ENCODE measurements around the gene EBP.
A peak's percentile ranks its signal among the peaks of the same experiment; 100 is the strongest.

The EBP gene

DNA sequence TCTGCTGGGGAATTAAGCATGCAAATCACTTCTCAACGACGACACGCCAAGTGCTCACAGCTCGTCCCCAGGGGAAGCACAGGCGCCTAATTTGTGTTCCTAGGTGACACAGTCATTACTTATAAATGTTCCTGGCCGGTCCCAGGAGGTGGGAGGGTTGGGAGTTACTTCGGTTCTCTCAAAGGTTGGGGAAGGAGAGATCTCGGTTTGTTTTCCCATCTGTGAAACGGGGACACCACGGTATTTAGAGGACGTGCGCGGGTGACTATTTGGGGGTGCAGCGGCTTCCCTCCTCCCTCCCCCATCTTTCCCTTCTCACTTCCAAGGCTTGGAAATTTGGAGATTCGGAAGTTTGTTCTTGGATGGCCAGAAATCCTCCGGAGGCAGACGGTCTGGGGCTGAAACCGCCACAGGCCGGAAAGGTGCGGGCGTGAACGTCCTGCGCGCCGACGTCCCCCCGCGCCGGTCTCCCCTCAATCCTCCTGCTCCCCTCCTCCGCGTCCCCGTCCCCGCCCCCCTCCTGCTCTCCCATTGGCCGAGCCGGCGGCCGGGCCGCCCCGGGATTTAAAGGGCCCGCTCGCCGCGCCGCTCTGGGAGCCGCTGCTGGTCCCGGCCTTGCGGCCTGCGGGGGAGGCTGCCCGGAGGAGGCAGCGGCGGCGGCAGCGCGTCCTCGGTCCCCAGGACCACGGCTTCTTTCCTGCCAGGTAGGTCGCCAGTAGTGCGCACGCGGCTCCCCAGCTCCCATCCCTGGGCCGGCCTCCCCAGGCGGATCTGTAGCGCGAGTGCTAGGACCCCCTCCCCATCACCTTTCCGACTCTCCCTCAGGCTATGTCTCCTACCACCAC lies 13.0 kb upstream of the EBP start, which contains the start of gene PORCN:
Gene PORCN, plus strand, starts transcription at position 593 of the 845 bp plus-strand sequence. CDS start 829 bp downstream, outside the sequence.
- no peak for TF ChIP-seq CTCF (IDR thresholded peaks at IDR 0.05; ENCODE audit: insufficient read depth, low read length, missing control alignments)
- ChIA-PET CTCF (no interaction called here), POLR2A (interaction anchor here (0.7 kb wide), 1 partner anchor 13 kb away, joined by 3 read pairs; the partner anchor contains the start of gene EBP)
- H3K4me3 ChIP-seq (ENCODE audit: low read depth, low read length) = peak within 1 kb of the TSS; percentile 72
- DNase-seq (ENCODE audit: low read depth, low spot score) = no peak

- DNase-seq (ENCODE audit: low read depth, low spot score) = no peak
- ChIA-PET POLR2A (interaction anchor here (0.7 kb wide), 1 partner anchor 12 kb away, joined by 3 read pairs; the partner anchor contains the start of gene EBP), CTCF (no interaction called here)
- H3K4me3 ChIP-seq (ENCODE audit: low read depth, low read length) = peak overlapping the region; percentile 72
- TF ChIP-seq CTCF (IDR thresholded peaks at IDR 0.05; ENCODE audit: insufficient read depth, low read length, missing control alignments) = no peak
Observed at GRCh38 chrX:48509245-48509590, 12.4 kb upstream of the EBP start.

- peak overlapping the region; percentile 72 for H3K4me3 ChIP-seq (ENCODE audit: low read depth, low read length)
- POLR2A ChIA-PET = no interaction called here
- CTCF ChIA-PET = no interaction called here
- DNase-seq (ENCODE audit: low read depth, low spot score) = no peak
- TF ChIP-seq CTCF (IDR thresholded peaks at IDR 0.05; ENCODE audit: insufficient read depth, low read length, missing control alignments) = no peak
Observed at GRCh38 chrX:48509619-48510018, 12.0 kb upstream of the EBP start.

DNA sequence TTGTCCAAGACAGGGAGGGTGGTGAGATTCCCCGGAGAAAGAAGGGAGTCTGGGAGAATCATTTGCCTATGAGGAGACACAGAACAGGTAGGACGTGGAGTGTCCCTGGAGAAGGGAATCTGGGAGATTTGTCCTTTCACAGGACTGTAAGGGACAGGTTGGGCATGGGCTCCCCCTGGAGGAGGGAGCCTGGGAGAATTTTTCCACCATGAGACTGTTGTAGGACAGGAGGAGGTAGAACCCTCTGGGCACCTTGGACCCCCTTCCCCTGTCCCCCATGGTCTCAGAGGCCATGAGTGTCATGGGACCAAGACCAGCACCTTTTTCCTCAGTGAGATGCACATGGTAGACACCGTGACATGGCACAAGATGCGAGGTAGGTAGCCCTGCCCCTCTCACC lies 10.0 kb upstream of the EBP start:
- no peak overlapping the region for H3K4me3 ChIP-seq (ENCODE audit: low read depth, low read length)
- ChIA-PET POLR2A (no interaction called here), CTCF (no interaction called here)
- peak; percentile 45 for TF ChIP-seq CTCF (IDR thresholded peaks at IDR 0.05; ENCODE audit: insufficient read depth, low read length, missing control alignments)
- DNase-seq (ENCODE audit: low read depth, low spot score) = no peak

DNA sequence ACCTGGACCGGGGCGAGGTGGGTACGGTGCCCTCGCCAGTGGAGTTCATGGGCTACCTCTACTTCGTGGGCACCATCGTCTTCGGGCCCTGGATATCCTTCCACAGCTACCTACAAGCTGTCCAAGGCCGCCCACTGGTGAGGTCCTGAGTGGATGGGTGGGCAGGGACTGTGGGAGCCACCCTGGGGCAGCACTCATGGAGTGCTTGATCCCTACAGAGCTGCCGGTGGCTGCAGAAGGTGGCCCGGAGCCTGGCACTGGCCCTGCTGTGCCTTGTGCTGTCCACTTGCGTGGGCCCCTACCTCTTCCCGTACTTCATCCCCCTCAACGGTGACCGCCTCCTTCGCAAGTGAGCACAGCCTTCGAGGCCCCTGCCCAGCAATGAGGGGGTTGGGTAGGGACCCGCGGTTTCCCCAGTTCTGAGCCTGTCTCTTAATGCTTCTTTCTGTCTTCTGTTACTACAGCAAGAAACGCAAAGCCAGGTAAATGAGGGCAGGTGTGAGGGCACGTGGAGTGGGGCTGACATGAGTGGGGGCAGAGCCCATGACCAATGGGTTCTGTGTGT lies 9.2 kb upstream of the EBP start:
- POLR2A ChIA-PET = no interaction called here
- no peak for DNase-seq (ENCODE audit: low read depth, low spot score)
- H3K4me3 ChIP-seq (ENCODE audit: low read depth, low read length) = no peak overlapping the region
- CTCF ChIA-PET = interaction anchor here (1.6 kb wide), 1 partner anchor 39 kb away, joined by 3 read pairs; no protein-coding TSS in a partner anchor
- TF ChIP-seq CTCF (IDR thresholded peaks at IDR 0.05; ENCODE audit: insufficient read depth, low read length, missing control alignments) = no peak

GRCh38 chrX:48513670-48514069 lies 7.9 kb upstream of the EBP start:
- H3K4me3 ChIP-seq (ENCODE audit: low read depth, low read length) = no peak overlapping the region
- no peak for TF ChIP-seq CTCF (IDR thresholded peaks at IDR 0.05; ENCODE audit: insufficient read depth, low read length, missing control alignments)
- ChIA-PET POLR2A (no interaction called here), CTCF (interaction anchor here (0.8 to 1.6 kb wide), 3 partner anchors 40 to 430 kb away, joined by 3 read pairs; no protein-coding TSS in a partner anchor)
- no peak for DNase-seq (ENCODE audit: low read depth, low spot score)
